GM21360 (cell line): ENCODE data around the gene CA14.
"Not testable (repeated sequence)": the region's sequence is repeated elsewhere in the genome, so short reads cannot be mapped to it uniquely, and the experiment has no call there.

Experiments used
- ATAC-seq: cut with Tn5 transposase; IDR thresholded peaks from one replicate; pipeline ENCODE4 v1.9.1; 2021; ENCODE audit warnings: mild to moderate bottlenecking, moderate library complexity; ENCODE audit not compliant: unreplicated experiment

The CA14 gene

GRCh38 chr1:150235852-150236613, 21.5 kb upstream of the CA14 start, which contains the start of gene ANP32E:
Gene ANP32E (minus strand): TSS chr1:150236112. CDS start chr1:150235786, 326 bp downstream.
- peak; percentile 75 for ATAC-seq

- no peak for ATAC-seq
Measured at GRCh38 chr1:150236614-150237100, 20.9 kb upstream of the CA14 start.

- not testable (repeated sequence) for ATAC-seq
Measured at GRCh38 chr1:150237176-150237575, 20.4 kb upstream of the CA14 start.

- ATAC-seq = no peak
Measured at GRCh38 chr1:150237746-150238145, 19.8 kb upstream of the CA14 start.

- ATAC-seq = no peak
Measured at GRCh38 chr1:150243003-150243402, 14.6 kb upstream of the CA14 start.

- ATAC-seq = no peak
Measured at GRCh38 chr1:150249936-150250335, 7.6 kb upstream of the CA14 start.

- no peak for ATAC-seq
Measured at GRCh38 chr1:150256198-150256553, 1.4 kb upstream of the CA14 start.

GRCh38 chr1:150256554-150257341, 826 bp upstream of the CA14 start:
- ATAC-seq = no peak

GRCh38 chr1:150259217-150259616, 1.6 kb downstream of the CA14 start:
- ATAC-seq = no peak

- no peak for ATAC-seq
Measured at GRCh38 chr1:150259758-150260669, 2.4 kb downstream of the CA14 start.

- ATAC-seq = no peak
Measured at GRCh38 chr1:150261367-150261766, 3.8 kb downstream of the CA14 start.

- ATAC-seq = no peak
Measured at GRCh38 chr1:150262388-150263320, 5.1 kb downstream of the CA14 start.

- ATAC-seq = no peak
Measured at GRCh38 chr1:150263549-150263948, 6.0 kb downstream of the CA14 start.

- no peak for ATAC-seq
Measured at GRCh38 chr1:150267896-150268295, 10.3 kb downstream of the CA14 start.

GRCh38 chr1:150268340-150268704, 10.7 kb downstream of the CA14 start:
- peak; percentile 12 for ATAC-seq

- peak; percentile 74 for ATAC-seq
Measured at GRCh38 chr1:150268705-150269403, 11.3 kb downstream of the CA14 start, which contains the start of gene APH1A. Gene APH1A (minus strand): TSS chr1:150269016. CDS start chr1:150268810, 206 bp downstream.

GRCh38 chr1:150269451-150269850, 11.9 kb downstream of the CA14 start:
- ATAC-seq = no peak

- ATAC-seq = no peak
Measured at GRCh38 chr1:150271291-150271959, 13.9 kb downstream of the CA14 start.

- ATAC-seq = no peak
Measured at GRCh38 chr1:150273311-150273710, 15.7 kb downstream of the CA14 start.
